ENCODE results near the gene ABHD8.
"Not testable (repeated sequence)": the region's sequence is repeated elsewhere in the genome, so short reads cannot be mapped to it uniquely, and the experiment has no call there.

ABHD8 gene

GRCh38 chr19:17282488-17283125 is 20.6 kb downstream of the ABHD8 start:
- peak; percentile 88 for TF ChIP-seq CTCF (IDR thresholded peaks at IDR 0.05; ENCODE audit: low read depth, low read length, missing control alignments)
- DNase-seq (ENCODE audit: low read depth): peak; percentile 18
- in situ Hi-C loops (cut with HindIII; ENCODE audit: low sequenced_read_pairs): no loop called here
- peak overlapping the region; percentile 27 for H3K4me3 ChIP-seq (ENCODE audit: low read depth, low read length)

- no peak for DNase-seq (ENCODE audit: low read depth)
- H3K4me3 ChIP-seq (ENCODE audit: low read depth, low read length): peak within 1 kb of the TSS; percentile 33
- in situ Hi-C loops (cut with HindIII; ENCODE audit: low sequenced_read_pairs): no loop called here
- no peak for TF ChIP-seq CTCF (IDR thresholded peaks at IDR 0.05; ENCODE audit: low read depth, low read length, missing control alignments)
Measured at GRCh38 chr19:17281391-17282304, 21.6 kb downstream of the ABHD8 start, which contains the start of gene ANKLE1. TSS of gene ANKLE1 (plus strand) at chr19:17281901. CDS start at chr19:17281921, 20 bp downstream.

GRCh38 chr19:17279436-17279835 is 23.8 kb downstream of the ABHD8 start:
- no peak for DNase-seq (ENCODE audit: low read depth)
- no peak overlapping the region for H3K4me3 ChIP-seq (ENCODE audit: low read depth, low read length)
- in situ Hi-C loops (cut with HindIII; ENCODE audit: low sequenced_read_pairs): no loop called here
- no peak for TF ChIP-seq CTCF (IDR thresholded peaks at IDR 0.05; ENCODE audit: low read depth, low read length, missing control alignments)

- no peak for DNase-seq (ENCODE audit: low read depth)
- no peak for TF ChIP-seq CTCF (IDR thresholded peaks at IDR 0.05; ENCODE audit: low read depth, low read length, missing control alignments)
- in situ Hi-C loops (cut with HindIII; ENCODE audit: low sequenced_read_pairs): no loop called here
- no peak overlapping the region for H3K4me3 ChIP-seq (ENCODE audit: low read depth, low read length)
Measured at GRCh38 chr19:17275441-17276175, 27.6 kb downstream of the ABHD8 start.

GRCh38 chr19:17274892-17275291 is 28.3 kb downstream of the ABHD8 start:
- H3K4me3 ChIP-seq (ENCODE audit: low read depth, low read length); in situ Hi-C loops (cut with HindIII; ENCODE audit: low sequenced_read_pairs); DNase-seq (ENCODE audit: low read depth): not testable (repeated sequence)

GRCh38 chr19:17268754-17269153 is 34.5 kb downstream of the ABHD8 start:
- no peak for TF ChIP-seq CTCF (IDR thresholded peaks at IDR 0.05; ENCODE audit: low read depth, low read length, missing control alignments)
- in situ Hi-C loops (cut with HindIII; ENCODE audit: low sequenced_read_pairs): no loop called here
- no peak overlapping the region for H3K4me3 ChIP-seq (ENCODE audit: low read depth, low read length)
- no peak for DNase-seq (ENCODE audit: low read depth)
